IMR-90 (cell line): ENCODE data around the gene LRRC39.
"Not testable (repeated sequence)": the region's sequence is repeated elsewhere in the genome, so short reads cannot be mapped to it uniquely, and the experiment has no call there.

ENCODE experiments used
- BHLHE40 ChIP-seq: fragments of 150-350 bp; IDR thresholded peaks from 2 replicates; pipeline ENCODE4 v1.6.1; 2016; ENCODE audit warnings: mild to moderate bottlenecking, low read depth, low read length
- CEBPB ChIP-seq: IDR thresholded peaks from 2 replicates; pipeline ENCODE4 v1.6.1; 2012; ENCODE audit warnings: low read depth, low read length, improper control_type of control experiment
- CHD1 ChIP-seq: IDR thresholded peaks from 2 replicates; pipeline ENCODE4 v1.6.1; 2012; ENCODE audit warnings: low read depth, low read length, improper control_type of control experiment
- FOS ChIP-seq: fragments of 150-350 bp; IDR thresholded peaks from 2 replicates; pipeline ENCODE4 v1.6.1; 2016; ENCODE audit warnings: low read depth, low read length
- MXI1 ChIP-seq: IDR thresholded peaks from 2 replicates; pipeline ENCODE4 v1.6.1; 2012; ENCODE audit warnings: low read depth, mild to moderate bottlenecking, low read length, moderate library complexity, borderline replicate concordance
- POLR2A ChIP-seq: IDR thresholded peaks from 2 replicates; pipeline ENCODE4 v1.6.1; 2012; ENCODE audit warnings: mild to moderate bottlenecking, low read depth, low read length
- RAD21 ChIP-seq: IDR thresholded peaks from 2 replicates; pipeline ENCODE4 v1.6.1; 2012; ENCODE audit warnings: low read length, improper control_type of control experiment
- RCOR1 ChIP-seq: IDR thresholded peaks from 2 replicates; pipeline ENCODE4 v1.6.1; 2012; ENCODE audit warnings: mild to moderate bottlenecking, low read length, improper control_type of control experiment; ENCODE audit not compliant: insufficient replicate concordance
- RFX5 ChIP-seq: IDR thresholded peaks from 2 replicates; pipeline ENCODE4 v1.8.0; 2012; ENCODE audit warnings: low read depth, mild to moderate bottlenecking, low read length, moderate library complexity
- SMC3 ChIP-seq: fragments of 150-350 bp; IDR thresholded peaks from 2 replicates; pipeline ENCODE4 v1.6.1; 2016; ENCODE audit warnings: low read depth, mild to moderate bottlenecking, antibody characterized with exemption, low read length, moderate library complexity
- TF ChIP-seq, protein P1 (sequence below): conservative IDR thresholded peaks from 2 replicates; pipeline ENCODE4 v1.5.1; 2012; ENCODE audit warnings: mild to moderate bottlenecking, low read depth, low read length, improper control_type of control experiment
- TF ChIP-seq, protein P2 (sequence below): fragments of 150-350 bp; IDR thresholded peaks from 2 replicates; pipeline ENCODE4 v1.6.1; 2017; ENCODE audit warnings: mild to moderate bottlenecking, antibody characterized with exemption, low read length, low read depth

DNA sequence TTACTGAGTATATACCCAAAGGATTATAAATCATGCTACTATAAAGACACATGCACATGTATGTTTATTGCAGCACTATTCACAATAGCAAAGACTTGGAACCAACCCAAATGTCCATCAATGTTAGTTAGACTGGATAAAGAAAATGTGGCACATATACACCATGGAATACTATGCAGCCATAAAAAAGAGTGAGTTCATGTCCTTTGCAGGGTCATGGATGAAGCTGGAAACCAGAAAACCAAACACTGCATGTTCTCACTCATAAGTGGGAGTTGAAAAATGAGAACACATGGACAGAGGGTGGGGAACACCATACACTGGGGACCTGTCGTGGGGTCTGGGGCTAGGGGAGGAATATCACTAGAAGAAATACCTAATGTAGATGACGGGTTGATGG, 27.5 kb upstream of the LRRC39 start:
- TF ChIP-seq, protein P1, sequence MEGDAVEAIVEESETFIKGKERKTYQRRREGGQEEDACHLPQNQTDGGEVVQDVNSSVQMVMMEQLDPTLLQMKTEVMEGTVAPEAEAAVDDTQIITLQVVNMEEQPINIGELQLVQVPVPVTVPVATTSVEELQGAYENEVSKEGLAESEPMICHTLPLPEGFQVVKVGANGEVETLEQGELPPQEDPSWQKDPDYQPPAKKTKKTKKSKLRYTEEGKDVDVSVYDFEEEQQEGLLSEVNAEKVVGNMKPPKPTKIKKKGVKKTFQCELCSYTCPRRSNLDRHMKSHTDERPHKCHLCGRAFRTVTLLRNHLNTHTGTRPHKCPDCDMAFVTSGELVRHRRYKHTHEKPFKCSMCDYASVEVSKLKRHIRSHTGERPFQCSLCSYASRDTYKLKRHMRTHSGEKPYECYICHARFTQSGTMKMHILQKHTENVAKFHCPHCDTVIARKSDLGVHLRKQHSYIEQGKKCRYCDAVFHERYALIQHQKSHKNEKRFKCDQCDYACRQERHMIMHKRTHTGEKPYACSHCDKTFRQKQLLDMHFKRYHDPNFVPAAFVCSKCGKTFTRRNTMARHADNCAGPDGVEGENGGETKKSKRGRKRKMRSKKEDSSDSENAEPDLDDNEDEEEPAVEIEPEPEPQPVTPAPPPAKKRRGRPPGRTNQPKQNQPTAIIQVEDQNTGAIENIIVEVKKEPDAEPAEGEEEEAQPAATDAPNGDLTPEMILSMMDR: not testable (repeated sequence)
- TF ChIP-seq CEBPB, CHD1, RFX5, RAD21, MXI1, POLR2A, FOS, BHLHE40, RCOR1, SMC3: not testable (repeated sequence)
- TF ChIP-seq, protein P2, sequence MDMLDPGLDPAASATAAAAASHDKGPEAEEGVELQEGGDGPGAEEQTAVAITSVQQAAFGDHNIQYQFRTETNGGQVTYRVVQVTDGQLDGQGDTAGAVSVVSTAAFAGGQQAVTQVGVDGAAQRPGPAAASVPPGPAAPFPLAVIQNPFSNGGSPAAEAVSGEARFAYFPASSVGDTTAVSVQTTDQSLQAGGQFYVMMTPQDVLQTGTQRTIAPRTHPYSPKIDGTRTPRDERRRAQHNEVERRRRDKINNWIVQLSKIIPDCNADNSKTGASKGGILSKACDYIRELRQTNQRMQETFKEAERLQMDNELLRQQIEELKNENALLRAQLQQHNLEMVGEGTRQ: not testable (repeated sequence)
